HG03280 (cell line): ENCODE measurements around the gene AFAP1L2.

Source experiments
- ATAC-seq: cut with Tn5 transposase; IDR thresholded peaks from one replicate; pipeline ENCODE4 v1.9.1; 2021; ENCODE audit warnings: mild to moderate bottlenecking, moderate library complexity; ENCODE audit not compliant: unreplicated experiment

AFAP1L2 gene

GRCh38 chr10:114404171-114405010, at the start of gene AFAP1L2:
Gene AFAP1L2 (minus strand): TSS chr10:114404502. CDS start chr10:114404455, 47 bp downstream.
- no peak for ATAC-seq

GRCh38 chr10:114453576-114453975, 49.3 kb upstream of the AFAP1L2 start:
- no peak for ATAC-seq

- no peak for ATAC-seq
Observed at GRCh38 chr10:114448897-114449296, 44.6 kb upstream of the AFAP1L2 start.

- ATAC-seq = no peak
Observed at GRCh38 chr10:114445332-114445731, 41.0 kb upstream of the AFAP1L2 start.

GRCh38 chr10:114444819-114445218, 40.5 kb upstream of the AFAP1L2 start:
- ATAC-seq = no peak

- no peak for ATAC-seq
Observed at GRCh38 chr10:114442091-114442630, 37.9 kb upstream of the AFAP1L2 start.

GRCh38 chr10:114441107-114441506, 36.8 kb upstream of the AFAP1L2 start:
- no peak for ATAC-seq

- no peak for ATAC-seq
Observed at GRCh38 chr10:114437473-114438292, 33.4 kb upstream of the AFAP1L2 start.

GRCh38 chr10:114436941-114437340, 32.6 kb upstream of the AFAP1L2 start:
- ATAC-seq = no peak

- no peak for ATAC-seq
Observed at GRCh38 chr10:114432566-114433093, 28.3 kb upstream of the AFAP1L2 start.

GRCh38 chr10:114431414-114432135, 27.3 kb upstream of the AFAP1L2 start:
- ATAC-seq = no peak

- no peak for ATAC-seq
Observed at GRCh38 chr10:114430688-114431413, 26.5 kb upstream of the AFAP1L2 start.

GRCh38 chr10:114429581-114430335, 25.5 kb upstream of the AFAP1L2 start:
- ATAC-seq = no peak

GRCh38 chr10:114427124-114427852, 23.0 kb upstream of the AFAP1L2 start:
- no peak for ATAC-seq

- ATAC-seq = no peak
Observed at GRCh38 chr10:114426476-114426875, 22.2 kb upstream of the AFAP1L2 start.

- ATAC-seq = no peak
Observed at GRCh38 chr10:114420811-114421485, 16.6 kb upstream of the AFAP1L2 start.

GRCh38 chr10:114418109-114418508, 13.8 kb upstream of the AFAP1L2 start:
- no peak for ATAC-seq
